CD4-positive, alpha-beta T cell treated with Interleukin-15 for 4 hours (primary cell): ENCODE data around the gene CRAT.
"Not testable (repeated sequence)": the region's sequence is repeated elsewhere in the genome, so short reads cannot be mapped to it uniquely, and the experiment has no call there.

Experiments
- DNase-seq: peaks from one replicate; pipeline ENCODE4 v3.0.0-alpha.2; 2020; ENCODE audit warnings: low spot score

CRAT gene

GRCh38 chr9:129138476-129139232 lies 28.1 kb upstream of the CRAT start:
- DNase-seq = no peak

DNA sequence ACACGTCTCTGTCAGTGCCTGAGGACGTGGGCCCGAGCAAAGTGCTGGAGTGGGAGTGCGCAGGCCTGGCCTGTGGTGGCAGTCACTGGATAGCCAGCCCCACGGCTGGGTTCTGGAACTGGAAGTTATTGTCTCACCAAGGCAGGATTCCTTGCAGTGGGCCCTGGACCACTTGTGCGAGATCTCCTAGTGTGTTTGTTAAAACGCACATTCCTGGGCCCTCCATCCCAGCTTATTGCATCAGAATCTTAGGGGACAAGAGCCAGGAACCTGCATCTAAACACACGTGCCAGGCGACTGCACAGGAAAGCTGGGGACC lies 27.5 kb upstream of the CRAT start:
- DNase-seq = no peak

DNA sequence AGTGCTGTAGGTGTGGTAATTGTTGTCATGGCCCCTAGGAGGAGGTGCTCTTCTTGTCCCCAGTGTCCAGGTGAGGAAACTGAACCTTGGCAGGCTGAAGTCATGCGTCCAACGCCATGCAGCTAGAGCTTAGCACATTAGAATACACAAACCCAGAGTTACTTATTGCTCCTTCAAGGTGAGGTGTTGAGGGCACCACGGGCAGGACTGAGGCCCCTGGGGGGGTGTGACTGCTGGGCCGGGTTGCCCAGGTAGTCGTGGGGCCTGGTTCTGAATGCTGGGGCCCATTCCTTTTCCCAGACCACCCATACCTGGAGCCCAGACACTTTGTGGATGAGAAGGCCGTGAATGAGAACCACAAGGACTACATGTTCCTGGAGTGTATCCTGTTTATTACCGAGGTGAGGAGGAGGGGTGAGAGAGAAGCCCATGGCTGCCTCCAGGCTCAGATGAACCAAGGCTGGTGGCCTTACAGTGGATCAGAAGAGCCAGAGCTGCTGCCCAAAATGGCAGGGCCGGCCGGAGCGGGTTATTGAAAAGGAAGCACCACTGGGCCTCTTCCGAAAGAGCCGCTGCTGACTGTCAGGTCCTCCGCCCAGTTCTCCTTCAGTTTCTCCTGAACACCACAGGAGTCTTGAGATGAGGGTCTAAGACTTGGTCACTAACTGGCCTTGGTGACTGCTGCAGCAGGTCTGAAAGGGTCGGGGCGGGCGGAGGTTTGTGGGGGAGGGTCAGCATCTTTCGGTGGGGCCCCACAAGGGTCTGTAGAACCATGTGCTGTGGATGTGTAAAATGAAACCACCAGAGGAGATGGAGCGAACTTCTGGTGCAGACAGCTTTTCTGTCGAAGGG lies 26.9 kb upstream of the CRAT start:
- DNase-seq = no peak

- no peak for DNase-seq
These were observed 25.9 kb upstream of the CRAT start for GRCh38 chr9:129136446-129137035.

GRCh38 chr9:129135476-129135875 lies 24.9 kb upstream of the CRAT start:
- no peak for DNase-seq

GRCh38 chr9:129133082-129133481 lies 22.5 kb upstream of the CRAT start:
- no peak for DNase-seq

DNA sequence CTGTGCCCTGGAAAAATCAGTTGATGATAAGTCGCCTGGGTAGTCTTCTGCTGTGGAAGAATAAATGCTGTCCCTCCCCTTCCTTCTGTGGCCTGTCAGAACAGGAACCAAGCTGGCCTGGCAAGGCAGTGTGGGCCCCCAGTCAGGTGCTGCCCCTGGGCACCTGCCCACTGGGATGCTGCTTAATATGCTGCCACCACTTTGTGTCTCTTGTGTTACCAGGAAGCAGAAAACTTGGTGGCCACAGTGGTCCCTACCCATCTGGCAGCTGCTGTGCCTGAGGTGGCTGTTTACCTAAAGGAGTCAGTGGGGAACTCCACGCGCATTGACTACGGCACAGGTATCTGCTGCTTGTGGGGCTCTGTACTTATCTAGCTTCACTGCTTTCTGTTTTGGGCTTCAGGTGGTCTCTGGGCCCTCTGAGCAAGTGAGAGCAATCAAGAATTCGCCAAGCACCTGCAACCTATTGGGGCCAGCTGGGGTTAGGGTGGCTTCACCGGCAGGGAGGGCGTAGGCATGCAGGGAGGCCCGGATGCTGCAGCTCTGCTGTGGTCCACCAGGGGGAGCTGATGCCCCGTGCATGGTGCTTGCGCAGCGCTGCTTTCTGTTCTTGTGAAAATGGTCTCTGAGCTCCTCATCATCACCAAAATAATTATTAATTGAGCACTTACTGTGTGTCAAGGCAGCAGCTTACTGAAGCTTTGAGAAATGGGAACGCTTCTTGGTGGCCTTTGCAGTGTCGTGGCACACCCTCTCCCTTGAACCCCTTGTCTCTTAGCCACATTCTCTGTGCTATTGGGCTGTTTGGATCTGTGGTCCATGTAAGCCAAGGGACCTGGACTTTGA lies 20.9 kb upstream of the CRAT start:
- peak; percentile 88 for DNase-seq

GRCh38 chr9:129130791-129131190 lies 20.2 kb upstream of the CRAT start:
- DNase-seq = no peak

DNA sequence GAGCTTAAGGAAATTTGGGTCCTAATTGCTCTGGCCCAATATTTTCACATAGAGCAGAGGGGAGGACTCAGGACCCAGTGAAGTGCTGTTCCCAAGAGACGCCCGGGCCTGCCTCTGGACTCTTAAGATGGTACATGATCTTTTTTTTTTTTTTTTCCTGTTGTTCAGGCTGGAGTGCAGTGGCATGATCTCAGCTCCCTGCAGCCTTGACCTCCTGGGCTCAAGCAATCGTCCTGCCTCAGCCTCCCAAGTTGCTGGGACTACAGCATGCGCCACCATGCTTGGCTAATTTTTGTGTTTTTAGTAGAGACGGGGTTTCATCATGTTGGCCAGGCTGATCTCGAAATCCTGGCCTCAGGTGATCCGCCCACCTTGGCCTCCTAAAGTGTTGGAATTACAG lies 19.7 kb upstream of the CRAT start:
- DNase-seq = not testable (repeated sequence)

DNA sequence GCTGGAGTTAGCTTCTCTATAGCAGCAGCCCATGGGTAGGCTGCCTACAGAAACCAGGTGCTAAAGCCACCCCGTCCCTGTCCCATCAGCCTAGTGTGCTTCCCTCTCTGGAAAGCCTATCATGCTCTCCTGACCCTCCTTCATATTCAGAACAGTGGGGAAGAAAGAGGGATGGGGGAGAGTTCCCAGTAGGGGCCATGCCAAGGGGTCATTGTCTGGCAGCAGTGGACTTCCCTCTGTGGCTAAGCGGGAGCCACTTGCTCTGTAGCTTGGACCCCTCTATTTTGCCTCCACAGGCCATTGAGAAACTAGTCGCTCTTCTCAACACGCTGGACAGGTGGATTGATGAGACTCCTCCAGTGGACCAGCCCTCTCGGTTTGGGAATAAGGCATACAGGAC lies 18.1 kb upstream of the CRAT start:
- no peak for DNase-seq

DNA sequence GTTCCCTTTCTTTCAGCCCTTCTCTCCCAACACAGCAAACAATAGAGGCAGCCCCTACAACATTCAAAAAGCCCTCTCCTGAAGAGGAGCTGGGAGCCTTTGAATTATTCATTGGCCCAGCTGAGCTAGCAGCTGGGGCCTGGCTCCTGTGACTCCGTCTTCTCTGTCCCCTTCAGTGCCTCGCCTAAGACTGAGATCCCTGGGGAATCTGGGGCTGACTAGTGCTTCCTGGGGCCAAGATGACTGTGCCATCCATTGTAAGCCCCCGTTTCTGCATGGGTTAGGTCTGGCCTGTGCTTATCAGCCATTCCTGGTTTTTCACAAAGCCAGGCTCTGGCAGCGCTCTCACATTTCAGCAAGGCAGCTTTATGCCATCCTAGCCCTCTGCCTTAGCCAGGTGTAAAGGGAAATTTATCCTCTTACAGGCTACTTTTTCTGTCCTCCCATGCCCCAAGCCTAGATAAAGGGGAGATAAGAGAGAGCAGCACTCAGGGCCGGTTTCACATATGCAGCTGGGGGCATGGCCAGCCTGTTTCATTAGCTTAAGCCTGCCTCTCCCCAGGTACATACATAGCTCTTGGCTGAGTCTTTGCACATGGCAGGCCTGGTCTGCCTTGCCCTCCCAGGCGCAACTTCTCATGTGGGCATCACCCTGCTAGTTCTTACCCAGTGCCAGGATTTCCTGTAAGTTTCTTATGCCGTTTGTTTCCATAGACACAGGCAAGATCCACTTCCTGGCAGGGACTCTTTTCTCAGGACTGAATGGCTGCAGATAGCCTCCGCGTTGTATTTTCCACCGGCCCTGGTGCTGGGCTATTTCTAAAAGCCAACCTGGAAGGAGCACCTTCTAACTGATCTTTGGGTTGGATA lies 16.4 kb upstream of the CRAT start:
- DNase-seq = no peak

- no peak for DNase-seq
These were observed 14.9 kb upstream of the CRAT start for GRCh38 chr9:129125478-129125877.

DNA sequence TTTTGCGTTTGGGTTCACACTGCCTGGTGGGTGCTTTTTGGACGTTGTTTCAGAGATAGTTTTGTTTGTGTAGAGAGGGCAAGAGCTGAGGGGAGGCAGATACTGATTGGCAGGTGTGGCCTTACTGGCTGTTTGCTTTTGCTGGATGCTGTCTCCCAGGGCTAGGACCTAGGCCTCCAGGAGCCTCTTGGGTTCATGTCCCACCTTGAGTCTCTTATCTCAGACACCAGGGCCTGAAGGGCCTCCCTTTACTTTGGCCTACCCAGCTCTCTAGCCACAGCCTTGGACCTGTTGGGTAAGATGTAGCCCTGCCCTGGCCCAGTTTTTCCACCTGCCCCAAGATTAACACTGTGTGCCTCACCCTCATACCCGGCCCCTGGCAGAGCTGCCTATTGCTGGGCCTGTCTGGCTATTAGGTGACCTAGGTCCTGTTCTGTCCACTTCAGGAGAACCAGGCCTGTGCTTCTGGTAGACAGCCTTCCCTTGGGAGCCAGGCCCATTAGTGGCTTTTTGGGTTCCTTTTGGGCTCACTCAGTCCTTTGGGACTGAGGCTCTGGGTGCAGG lies 14.0 kb upstream of the CRAT start:
- no peak for DNase-seq

DNA sequence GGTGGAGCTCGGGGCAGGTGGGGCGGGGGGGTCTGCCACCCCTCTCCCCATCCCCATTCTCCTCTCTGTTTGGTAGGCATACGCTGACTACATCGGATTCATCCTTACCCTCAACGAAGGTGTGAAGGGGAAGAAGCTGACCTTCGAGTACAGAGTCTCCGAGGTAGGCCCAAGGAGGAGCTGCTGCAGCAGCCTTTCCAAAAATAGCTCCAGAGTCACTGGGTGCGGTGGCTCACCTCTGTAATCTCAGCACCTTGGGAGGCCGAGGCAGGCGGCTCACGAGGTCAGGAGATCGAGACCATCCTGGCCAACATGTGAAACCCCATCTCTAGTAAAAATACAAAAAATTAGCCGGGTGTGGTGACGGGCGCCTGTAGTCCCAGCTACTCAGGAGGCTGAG lies 12.4 kb upstream of the CRAT start:
- DNase-seq = not testable (repeated sequence)

GRCh38 chr9:129122133-129122532 lies 11.5 kb upstream of the CRAT start:
- no peak for DNase-seq

DNA sequence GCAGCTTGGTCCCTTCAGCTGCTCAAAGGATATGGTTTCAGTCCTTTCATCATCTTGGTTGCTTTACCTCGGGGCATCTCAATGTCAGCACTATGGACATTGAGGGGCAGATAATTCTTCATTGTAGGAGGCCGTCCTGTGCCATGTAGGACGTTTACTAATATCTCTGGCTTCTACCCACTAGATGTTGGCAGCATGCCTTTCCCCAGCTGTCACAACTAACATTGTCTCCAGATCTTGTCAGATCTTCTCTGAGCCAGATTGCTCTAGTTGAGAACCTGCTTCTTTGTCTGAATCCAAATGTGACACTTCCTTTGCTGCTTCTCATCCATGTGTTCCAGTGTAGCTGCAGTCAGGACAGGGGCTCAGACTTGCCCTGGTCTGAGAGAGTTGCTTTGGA lies 10.9 kb upstream of the CRAT start:
- DNase-seq = no peak

- DNase-seq = no peak
These were observed 8.2 kb upstream of the CRAT start for GRCh38 chr9:129118799-129119198.

DNA sequence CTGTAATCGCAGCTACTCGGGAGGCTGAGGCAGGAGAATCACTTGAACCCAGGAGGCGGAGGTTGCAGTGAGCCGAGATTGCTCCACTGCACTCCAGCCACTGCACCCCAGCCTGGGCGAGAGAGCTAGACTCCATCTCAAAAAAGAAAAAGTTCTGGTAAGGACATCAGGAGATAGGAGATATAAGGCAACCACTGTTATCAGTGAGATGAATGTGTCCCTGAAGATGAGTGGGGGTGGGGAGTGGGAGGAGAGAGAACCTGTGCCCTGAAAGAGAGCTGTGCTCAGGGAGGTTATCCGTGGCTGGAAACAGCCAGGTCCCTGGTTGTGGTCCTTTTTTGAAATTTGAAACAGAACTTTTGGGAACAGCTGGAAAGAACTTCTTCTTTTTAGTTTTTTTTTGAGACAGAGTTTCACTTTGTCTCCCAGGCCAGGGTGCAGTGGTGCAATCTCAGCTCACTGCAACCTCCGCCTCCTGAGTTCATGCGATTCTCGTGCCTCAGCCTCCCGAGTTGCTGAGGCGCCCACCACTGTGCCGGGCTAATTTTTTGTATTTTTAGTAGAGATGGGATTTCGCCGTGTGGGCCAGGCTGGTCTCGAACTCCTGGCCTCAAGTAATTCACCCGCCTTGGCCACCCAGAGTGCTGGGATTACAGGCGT lies 3.2 kb upstream of the CRAT start:
- DNase-seq = no peak

GRCh38 chr9:129112526-129112925 lies 1.9 kb upstream of the CRAT start:
- not testable (repeated sequence) for DNase-seq

GRCh38 chr9:129111528-129112151 lies 1.0 kb upstream of the CRAT start:
- peak; percentile 2 for DNase-seq
